Mucosa of stomach (tissue), 1 donor: ENCODE measurements around the gene DNAH6.
"Not testable (repeated sequence)": the region's sequence is repeated elsewhere in the genome, so short reads cannot be mapped to it uniquely, and the experiment has no call there.

Source experiments
- H3K27me3 ChIP-seq: one replicate; pipeline ENCODE4 v1.7.0; 2013; ENCODE audit warnings: mild to moderate bottlenecking, low read length; ENCODE audit not compliant: control insufficient read depth, insufficient read depth
- H3K36me3 ChIP-seq: one replicate; pipeline ENCODE4 v1.7.0; 2013; ENCODE audit warnings: low read length; ENCODE audit not compliant: control insufficient read depth, insufficient read depth
- H3K4me1 ChIP-seq: one replicate; pipeline ENCODE4 v1.7.0; 2013; ENCODE audit warnings: mild to moderate bottlenecking, low read length; ENCODE audit not compliant: control insufficient read depth, insufficient read depth
- H3K4me3 ChIP-seq: one replicate; pipeline ENCODE4 v1.7.0; 2013; ENCODE audit warnings: low read length
- H3K9ac ChIP-seq: one replicate; pipeline ENCODE4 v1.7.0; 2013; ENCODE audit warnings: mild to moderate bottlenecking, low read length, moderate library complexity
- H3K9me3 ChIP-seq: one replicate; pipeline ENCODE4 v1.7.0; 2013; ENCODE audit warnings: mild to moderate bottlenecking, low read length, moderate library complexity; ENCODE audit not compliant: control insufficient read depth
- donor health status: Pancreatic carcinoma.

DNAH6 gene

DNA sequence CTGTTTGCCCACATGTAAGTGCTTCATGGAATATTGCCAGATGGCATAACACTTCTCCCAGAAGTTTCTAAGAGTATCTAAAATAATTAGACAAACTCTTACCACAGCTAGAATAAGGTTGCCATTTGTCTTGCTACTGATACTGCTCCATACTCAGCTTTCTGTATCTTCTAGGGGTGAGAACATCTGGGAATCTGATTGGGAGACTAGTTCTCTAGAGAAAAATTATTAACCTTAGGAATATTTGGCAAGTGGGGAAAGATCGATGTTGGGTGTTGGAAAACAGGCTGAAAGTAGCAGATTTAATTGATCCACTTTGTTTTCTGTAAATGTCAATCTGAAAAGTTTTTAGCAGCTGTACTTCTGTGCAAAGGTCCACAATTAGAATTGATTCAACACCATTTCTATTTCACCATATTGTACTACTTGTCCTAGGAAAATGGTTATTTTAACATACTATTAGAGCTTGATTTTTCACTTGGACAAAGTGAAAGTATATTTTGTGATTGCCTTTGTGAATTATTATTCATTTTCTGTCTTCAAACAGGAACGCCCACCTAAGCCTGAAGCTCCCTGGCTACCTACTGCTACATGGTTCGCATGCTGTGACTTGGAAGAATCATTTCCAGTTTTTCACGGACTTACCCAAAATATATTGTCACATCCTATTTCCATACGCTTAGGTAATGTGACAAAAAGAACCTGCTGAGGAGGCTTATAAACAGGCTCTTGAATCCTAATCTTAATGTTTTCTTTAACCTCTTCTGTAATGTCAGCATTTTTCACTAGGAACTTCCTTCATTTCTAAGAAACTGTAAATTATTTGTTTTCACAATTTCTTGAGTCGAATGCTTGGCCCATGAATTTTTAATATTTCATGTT, 216.8 kb downstream of the DNAH6 start:
- no peaks in the 10 kb centered on the region for H3K9me3 ChIP-seq
- H3K4me3 ChIP-seq = no peak overlapping the region
- H3K4me1 ChIP-seq = no peaks in the 10 kb centered on the region
- no peaks in the 10 kb centered on the region for H3K36me3 ChIP-seq
- H3K9ac ChIP-seq = no peak overlapping the region
- no peaks in the 10 kb centered on the region for H3K27me3 ChIP-seq

DNA sequence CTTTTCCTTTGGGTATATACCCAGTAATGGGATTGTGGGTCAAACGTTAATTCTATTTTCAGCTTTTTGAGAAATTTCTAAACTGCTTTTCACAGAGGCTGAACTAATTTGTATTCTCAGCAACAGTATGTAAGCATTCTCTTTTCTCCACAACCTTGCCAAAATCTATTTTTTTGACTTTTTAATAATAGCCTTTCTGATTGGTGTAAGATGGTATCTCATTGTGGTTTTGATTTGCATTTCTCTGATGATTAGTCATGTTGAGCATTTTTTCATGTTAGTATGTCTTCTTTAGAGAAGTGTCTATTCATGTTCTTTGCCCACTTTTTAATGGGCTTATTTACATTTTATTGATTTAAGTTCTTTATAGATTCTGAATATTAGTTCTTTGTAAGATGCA, 219.1 kb downstream of the DNAH6 start:
- H3K4me3 ChIP-seq = no peak overlapping the region

DNA sequence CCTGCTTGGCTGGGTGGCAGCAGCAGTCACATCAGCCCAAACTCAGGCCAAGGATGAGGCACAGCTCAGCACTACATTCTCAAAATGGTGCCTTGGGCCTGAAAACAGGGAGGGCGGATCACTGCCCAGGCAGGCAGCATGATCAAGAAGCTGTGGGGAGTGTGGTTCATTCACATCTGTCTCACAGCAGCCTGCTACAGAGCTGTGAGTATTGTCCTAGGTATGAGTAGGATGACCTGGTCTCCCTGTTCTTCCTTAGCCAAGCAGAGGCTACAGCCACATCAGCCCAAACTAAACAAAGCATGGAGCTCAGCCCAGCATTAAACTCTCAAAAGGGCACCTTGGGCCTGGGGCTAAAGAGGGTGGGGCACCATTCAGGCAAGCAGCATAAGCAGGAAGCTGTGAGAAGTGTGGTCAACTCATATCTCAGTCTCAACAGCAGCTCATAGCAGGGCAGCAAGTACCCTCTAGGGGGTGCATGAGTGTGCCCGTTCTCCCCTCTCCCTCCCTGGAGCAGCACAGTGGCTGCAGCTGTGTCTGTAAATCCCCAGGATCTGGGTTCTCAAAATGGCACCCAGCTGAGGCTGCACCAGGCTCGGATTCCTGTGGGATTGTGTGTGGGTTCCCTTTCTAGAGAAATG, 225.0 kb downstream of the DNAH6 start:
- Histone ChIP-seq H3K4me3 (no peak overlapping the region), H3K4me1 (no peaks in the 10 kb centered on the region), H3K27me3 (no peaks in the 10 kb centered on the region), H3K36me3 (no peaks in the 10 kb centered on the region), H3K9me3 (no peaks in the 10 kb centered on the region), H3K9ac (no peak overlapping the region)

More for the DNA sequence above, 219.1 kb downstream of the DNAH6 start:
- H3K36me3 ChIP-seq = no peaks in the 10 kb centered on the region
- H3K27me3 ChIP-seq = no peaks in the 10 kb centered on the region
- H3K9ac ChIP-seq = no peak overlapping the region
- no peaks in the 10 kb centered on the region for H3K9me3 ChIP-seq
- no peaks in the 10 kb centered on the region for H3K4me1 ChIP-seq

DNA sequence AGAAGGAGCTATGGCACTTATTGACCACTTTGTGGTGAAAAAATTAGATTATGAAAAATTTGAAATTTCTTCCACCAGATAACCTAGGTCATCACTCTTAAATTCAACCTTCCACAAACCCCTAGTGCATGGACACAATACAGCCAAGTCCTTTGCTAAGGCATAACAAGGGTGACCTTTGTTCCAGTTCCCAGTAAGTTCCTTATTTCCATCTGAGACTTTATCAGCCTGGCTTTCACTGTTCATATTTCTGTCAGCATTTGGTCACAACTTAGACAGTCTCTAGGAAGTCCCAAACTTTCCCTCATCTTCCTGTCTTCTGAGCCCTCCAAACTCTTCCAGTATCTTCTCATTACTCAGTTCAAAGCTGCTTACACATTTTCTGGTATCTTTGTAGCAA, 232.0 kb downstream of the DNAH6 start:
- no peak overlapping the region for H3K4me3 ChIP-seq
- H3K36me3 ChIP-seq = no peaks in the 10 kb centered on the region

DNA sequence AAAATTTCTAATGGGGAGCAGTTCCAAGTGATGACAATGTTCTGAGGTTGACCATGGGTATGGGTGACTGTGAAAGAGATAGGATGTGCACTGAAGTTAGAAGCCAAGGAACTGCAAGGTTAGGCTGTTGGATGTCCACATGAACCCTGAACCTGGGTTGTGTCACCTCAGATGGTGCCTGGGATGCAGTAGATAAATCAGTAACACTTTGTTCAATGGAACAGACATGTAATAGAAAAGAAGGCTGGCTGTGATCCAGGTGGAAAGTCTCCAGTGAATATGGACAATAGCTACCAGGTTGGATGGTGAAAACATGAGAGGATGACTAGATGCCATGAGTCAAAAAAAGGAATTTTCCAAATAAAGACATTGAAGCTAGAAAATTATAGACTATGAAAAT, 233.1 kb downstream of the DNAH6 start:
- Histone ChIP-seq H3K9ac (no peak overlapping the region), H3K36me3 (no peaks in the 10 kb centered on the region), H3K9me3 (no peaks in the 10 kb centered on the region), H3K27me3 (no peaks in the 10 kb centered on the region), H3K4me1 (peaks cover 11% of the 10 kb centered on the region), H3K4me3 (no peak overlapping the region)

More for the DNA sequence above, 232.0 kb downstream of the DNAH6 start:
- H3K27me3 ChIP-seq = no peaks in the 10 kb centered on the region
- H3K9me3 ChIP-seq = no peaks in the 10 kb centered on the region
- H3K4me1 ChIP-seq = peaks cover 11% of the 10 kb centered on the region
- no peak overlapping the region for H3K9ac ChIP-seq

DNA sequence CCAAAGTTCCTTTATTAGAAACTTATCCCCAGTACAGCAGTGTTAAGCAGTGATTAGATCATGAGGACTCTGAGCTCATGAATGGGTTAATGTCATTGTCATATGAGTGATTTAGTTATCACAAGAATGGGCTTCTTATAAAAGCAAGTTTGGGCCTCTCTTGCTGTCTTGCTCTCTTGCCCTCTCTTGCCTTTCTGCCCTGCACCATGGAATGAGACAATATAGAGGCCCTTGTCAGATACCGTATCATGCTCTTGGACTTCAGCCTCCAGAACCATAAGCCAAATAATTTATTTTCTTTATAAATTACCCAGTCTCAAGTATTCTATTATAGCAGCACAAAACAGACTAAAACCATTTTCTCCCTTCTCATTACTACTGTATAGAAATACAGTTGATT, 238.8 kb downstream of the DNAH6 start:
- Histone ChIP-seq H3K4me3 (no peak overlapping the region), H3K36me3 (no peaks in the 10 kb centered on the region), H3K9me3 (no peaks in the 10 kb centered on the region), H3K27me3 (no peaks in the 10 kb centered on the region), H3K4me1 (no peaks in the 10 kb centered on the region), H3K9ac (no peak overlapping the region)

DNA sequence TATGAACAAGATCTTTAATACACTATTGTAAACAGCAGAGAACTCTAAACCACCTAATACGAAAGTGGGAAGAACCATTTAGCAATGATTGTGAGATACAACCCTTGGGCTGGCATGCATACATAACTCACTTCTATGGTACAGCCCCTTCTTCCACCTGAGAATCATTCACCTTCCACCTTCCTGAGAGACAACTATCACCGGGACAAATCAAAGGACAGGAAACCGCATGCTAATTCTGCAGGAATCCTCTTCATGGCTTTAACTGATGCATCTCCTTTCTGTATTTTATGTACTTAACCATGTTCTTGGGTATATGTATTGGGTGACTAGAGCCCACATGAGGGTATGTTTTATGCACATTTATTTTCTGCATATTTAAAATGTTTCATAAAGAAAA, 241.3 kb downstream of the DNAH6 start:
- Histone ChIP-seq H3K4me1 (no peaks in the 10 kb centered on the region), H3K4me3 (no peak overlapping the region), H3K36me3 (no peaks in the 10 kb centered on the region), H3K9ac (no peak overlapping the region), H3K9me3 (no peaks in the 10 kb centered on the region), H3K27me3 (no peaks in the 10 kb centered on the region)

DNA sequence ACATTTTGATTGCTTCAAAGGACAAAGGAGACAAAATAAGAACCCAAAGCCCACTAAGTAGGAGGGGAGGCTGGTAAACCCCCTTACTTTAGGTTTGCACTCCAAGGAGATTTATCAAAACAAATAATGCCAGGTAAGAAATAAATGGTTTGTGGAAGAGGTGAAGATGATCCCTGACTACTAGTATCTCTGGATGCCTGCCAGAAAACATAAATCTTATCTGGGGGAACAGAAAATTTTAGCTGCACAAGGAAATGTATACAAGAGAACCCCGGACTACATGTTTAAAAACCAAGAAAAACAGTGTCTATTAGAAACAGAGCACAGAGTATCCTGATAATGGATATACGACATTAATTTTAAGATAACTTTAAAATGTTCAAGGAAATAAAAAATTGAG, 250.5 kb downstream of the DNAH6 start:
- H3K4me1 ChIP-seq = no peaks in the 10 kb centered on the region
- no peaks in the 10 kb centered on the region for H3K9me3 ChIP-seq
- H3K4me3 ChIP-seq = no peak overlapping the region
- no peaks in the 10 kb centered on the region for H3K27me3 ChIP-seq
- H3K9ac ChIP-seq = no peak overlapping the region
- H3K36me3 ChIP-seq = no peaks in the 10 kb centered on the region

DNA sequence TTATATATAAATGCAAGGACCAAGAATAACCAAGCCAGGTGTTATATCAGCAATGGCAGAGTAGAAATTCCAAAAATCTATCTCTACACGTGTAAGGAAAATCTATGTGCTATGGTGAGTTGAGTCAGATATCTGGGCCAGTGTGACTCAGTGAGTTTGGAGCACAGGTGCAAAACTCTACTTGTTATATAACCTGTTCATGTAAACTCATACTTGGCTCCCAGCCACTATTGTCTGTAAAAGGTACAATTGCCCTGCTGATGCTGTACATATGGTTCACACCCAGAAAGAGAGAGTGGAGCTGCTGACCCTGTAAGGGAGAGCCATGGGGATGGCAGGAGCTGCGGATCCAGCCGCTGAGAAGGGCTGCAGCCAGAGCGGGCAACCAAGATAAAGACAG, 252.5 kb downstream of the DNAH6 start:
- Histone ChIP-seq H3K4me1 (no peaks in the 10 kb centered on the region), H3K9me3 (no peaks in the 10 kb centered on the region), H3K4me3 (no peak overlapping the region), H3K36me3 (no peaks in the 10 kb centered on the region), H3K27me3 (no peaks in the 10 kb centered on the region), H3K9ac (no peak overlapping the region)

DNA sequence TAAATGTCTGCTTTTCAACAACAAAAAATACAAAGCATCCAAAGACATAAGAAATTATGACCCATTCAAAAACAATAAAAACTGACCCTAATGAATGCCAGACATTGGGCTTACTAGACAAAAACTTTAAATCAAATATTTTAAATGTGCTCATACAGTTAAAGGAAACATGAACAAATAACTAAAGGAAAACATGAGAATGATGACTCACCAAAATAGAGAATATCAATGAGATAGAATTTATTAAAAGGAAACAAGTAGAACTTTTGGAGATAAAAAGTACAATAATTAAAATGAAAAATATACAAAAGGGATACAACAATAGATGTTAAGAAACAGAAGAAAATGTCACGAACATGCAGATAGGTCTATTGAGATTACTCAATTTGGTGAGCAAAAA, 254.0 kb downstream of the DNAH6 start:
- Histone ChIP-seq H3K36me3 (no peaks in the 10 kb centered on the region), H3K4me3 (no peak overlapping the region), H3K27me3 (no peaks in the 10 kb centered on the region), H3K4me1 (no peaks in the 10 kb centered on the region), H3K9ac (no peak overlapping the region), H3K9me3 (no peaks in the 10 kb centered on the region)

DNA sequence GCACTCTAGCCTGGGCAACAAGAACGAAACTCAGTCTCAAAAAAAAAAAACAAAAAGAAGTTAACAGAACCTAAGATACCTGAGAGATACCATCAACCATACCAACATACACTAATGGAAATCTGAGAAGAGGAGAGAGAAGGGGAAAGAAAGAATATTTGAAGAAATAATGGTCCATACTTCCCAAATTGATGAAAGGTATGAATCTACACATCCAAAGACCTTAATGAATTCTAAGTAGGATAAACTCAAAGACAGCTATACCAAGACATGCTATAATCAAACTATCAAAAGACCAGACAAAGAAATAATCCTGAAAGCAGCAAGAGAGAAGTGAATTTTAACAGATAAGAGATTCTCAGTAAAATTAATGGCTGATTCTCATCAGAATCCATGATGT, 255.0 kb downstream of the DNAH6 start:
- Histone ChIP-seq H3K4me1 (no peaks in the 10 kb centered on the region), H3K27me3 (no peaks in the 10 kb centered on the region), H3K9ac (no peak overlapping the region), H3K36me3 (no peaks in the 10 kb centered on the region), H3K4me3 (no peak overlapping the region), H3K9me3 (no peaks in the 10 kb centered on the region)

DNA sequence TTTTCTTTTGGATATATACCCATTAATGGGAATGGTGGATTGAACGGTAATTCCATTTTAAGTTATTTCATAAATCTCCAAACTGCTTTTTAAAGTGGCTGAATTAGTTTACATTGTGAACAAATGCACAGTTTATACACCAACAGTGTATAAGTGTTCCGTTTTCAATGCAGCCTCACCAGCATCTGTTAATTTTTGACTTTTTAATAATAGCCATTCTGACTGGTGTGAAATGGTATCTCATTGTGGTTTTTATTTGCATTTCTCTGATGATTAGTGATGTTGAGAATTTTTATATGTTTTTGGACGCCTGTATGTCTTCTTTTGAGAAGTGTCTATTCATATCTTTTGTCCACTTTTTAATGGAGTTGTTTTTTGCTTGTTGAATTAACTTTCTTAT, 257.3 kb downstream of the DNAH6 start:
- H3K4me1 ChIP-seq, H3K9me3 ChIP-seq, H3K27me3 ChIP-seq, H3K36me3 ChIP-seq, H3K9ac ChIP-seq, H3K4me3 ChIP-seq: not testable (repeated sequence)
